ENCODE results near the gene SERPINA5. TPM values are rescaled to one million over a fixed set of nuclear protein-coding genes. Genes with fewer than 3 reads are reported as not detected.

Gene SERPINA5
- polyA plus RNA-seq, 1 donor from 2014 or later: not detected

- Histone ChIP-seq H2AFZ (ENCODE audit: low read depth, low read length) (no peak overlapping the region), H3K27me3 (ENCODE audit: insufficient read depth, low read depth, low read length) (no peaks in the 10 kb centered on the region), H3K27ac (ENCODE audit: low read length) (no peak overlapping the region), H3F3A (ENCODE audit: insufficient read depth, low read length, poor library complexity, severe bottlenecking) (no peaks in the 10 kb centered on the region), H3K4me2 (ENCODE audit: low read length) (no peak overlapping the region), H3K36me3 (ENCODE audit: insufficient read depth, low read length) (no peaks in the 10 kb centered on the region), H3K79me2 (replicated peaks; ENCODE audit: insufficient read depth, low read length) (no peaks in the 10 kb centered on the region), H3K9me2 (ENCODE audit: insufficient read depth, low read length) (no peaks in the 10 kb centered on the region), H3K4me3 (ENCODE audit: low read length) (no peak overlapping the region), H3K9me3 (ENCODE audit: low read length) (no peaks in the 10 kb centered on the region), H4K20me1 (ENCODE audit: insufficient read depth) (no peaks in the 10 kb centered on the region), H3K9ac (ENCODE audit: low read length) (no peak overlapping the region)
- TF ChIP-seq POLR2AphosphoS5 (IDR thresholded peaks at IDR 0.05) (no peak), RAD21 (conservative IDR thresholded peaks at IDR 0.05) (no peak), SMC3 (conservative IDR thresholded peaks at IDR 0.05; ENCODE audit: poor library complexity) (no peak), EZH2 (IDR thresholded peaks at IDR 0.05; ENCODE audit: borderline replicate concordance, insufficient read depth, low read length, poor library complexity, severe bottlenecking) (no peak), CTCF (IDR thresholded peaks at IDR 0.05; ENCODE audit: poor library complexity, severe bottlenecking) (no peak), EP300 (conservative IDR thresholded peaks at IDR 0.05; ENCODE audit: poor library complexity, severe bottlenecking) (no peak), MXI1 (conservative IDR thresholded peaks at IDR 0.05; ENCODE audit: poor library complexity, severe bottlenecking) (no peak), TAF1 (IDR thresholded peaks at IDR 0.05; ENCODE audit: low read depth) (no peak), REST (IDR thresholded peaks at IDR 0.05; ENCODE audit: borderline replicate concordance) (no peak)
Observed at GRCh38 chr14:94578712-94579111, 2.5 kb upstream of the SERPINA5 start.

- no peaks in the 10 kb centered on the region for H3F3A ChIP-seq (ENCODE audit: insufficient read depth, low read length, poor library complexity, severe bottlenecking)
- no peaks in the 10 kb centered on the region for H3K9me2 ChIP-seq (ENCODE audit: insufficient read depth, low read length)
- H3K4me3 ChIP-seq (ENCODE audit: low read length): no peak overlapping the region
- no peak overlapping the region for H3K4me2 ChIP-seq (ENCODE audit: low read length)
- H2AFZ ChIP-seq (ENCODE audit: low read depth, low read length): no peak overlapping the region
- TF ChIP-seq MXI1 (conservative IDR thresholded peaks at IDR 0.05; ENCODE audit: poor library complexity, severe bottlenecking): no peak
- TF ChIP-seq EZH2 (IDR thresholded peaks at IDR 0.05; ENCODE audit: borderline replicate concordance, insufficient read depth, low read length, poor library complexity, severe bottlenecking): no peak
- TF ChIP-seq EP300 (conservative IDR thresholded peaks at IDR 0.05; ENCODE audit: poor library complexity, severe bottlenecking): peak; percentile 73
- no peak for TF ChIP-seq CTCF (IDR thresholded peaks at IDR 0.05; ENCODE audit: poor library complexity, severe bottlenecking)
- TF ChIP-seq POLR2AphosphoS5 (IDR thresholded peaks at IDR 0.05): peak; percentile 60
- H4K20me1 ChIP-seq (ENCODE audit: insufficient read depth): no peaks in the 10 kb centered on the region
- H3K27ac ChIP-seq (ENCODE audit: low read length): no peak overlapping the region
- H3K27me3 ChIP-seq (ENCODE audit: insufficient read depth, low read depth, low read length): no peaks in the 10 kb centered on the region
- H3K36me3 ChIP-seq (ENCODE audit: insufficient read depth, low read length): no peaks in the 10 kb centered on the region
- no peaks in the 10 kb centered on the region for H3K79me2 ChIP-seq (replicated peaks; ENCODE audit: insufficient read depth, low read length)
- no peak overlapping the region for H3K9ac ChIP-seq (ENCODE audit: low read length)
- no peaks in the 10 kb centered on the region for H3K9me3 ChIP-seq (ENCODE audit: low read length)
Observed at GRCh38 chr14:94582199-94582750, 1.0 kb downstream of the SERPINA5 start.
